Measurements from ENCODE around the gene CAPN5. TPM values are rescaled to one million over a fixed set of nuclear protein-coding genes. Genes with fewer than 3 reads are reported as not detected.
"Not testable (repeated sequence)": the region's sequence is repeated elsewhere in the genome, so short reads cannot be mapped to it uniquely, and the experiment has no call there.

Gene CAPN5
- total RNA-seq, 1 donor from 2014 or later, result 18.3 TPM

- Mint-ChIP-seq H3K27ac (no peak overlapping the region), H3K4me3 (no peak overlapping the region), H3K4me1 (no peaks in the 10 kb centered on the region), H3K9me3 (peaks cover 8% of the 10 kb centered on the region), H3K36me3 (no peaks in the 10 kb centered on the region), H3K27me3 (ENCODE audit: low read depth) (peaks cover 2% of the 10 kb centered on the region)
- no peak for DNase-seq (ENCODE audit: low spot score in 2 of 2, unreplicated experiment in 2 of 2)
- TF ChIP-seq CTCF (IDR thresholded peaks at IDR 0.05; ENCODE audit: unreplicated experiment), result no peak
Observed at GRCh38 chr11:77056814-77057402, 9.9 kb upstream of the CAPN5 start.

GRCh38 chr11:77057938-77058474 lies 8.8 kb upstream of the CAPN5 start:
- Mint-ChIP-seq H3K27me3 (ENCODE audit: low read depth) (peaks cover 2% of the 10 kb centered on the region), H3K36me3 (no peaks in the 10 kb centered on the region), H3K9me3 (peaks cover 8% of the 10 kb centered on the region), H3K27ac (no peak overlapping the region), H3K4me3 (no peak overlapping the region), H3K4me1 (no peaks in the 10 kb centered on the region)
- TF ChIP-seq CTCF (IDR thresholded peaks at IDR 0.05; ENCODE audit: unreplicated experiment), result no peak
- DNase-seq (ENCODE audit: low spot score in 2 of 2, unreplicated experiment in 2 of 2), result no peak

GRCh38 chr11:77058900-77059299 lies 7.9 kb upstream of the CAPN5 start:
- no peak overlapping the region for H3K4me3 Mint-ChIP-seq
- no peaks in the 10 kb centered on the region for H3K4me1 Mint-ChIP-seq
- peaks cover 8% of the 10 kb centered on the region for H3K9me3 Mint-ChIP-seq
- no peak overlapping the region for H3K27ac Mint-ChIP-seq
- no peak for DNase-seq (ENCODE audit: low spot score in 2 of 2, unreplicated experiment in 2 of 2)
- no peak for TF ChIP-seq CTCF (IDR thresholded peaks at IDR 0.05; ENCODE audit: unreplicated experiment)
- no peaks in the 10 kb centered on the region for H3K36me3 Mint-ChIP-seq
- H3K27me3 Mint-ChIP-seq (ENCODE audit: low read depth), result peaks cover 2% of the 10 kb centered on the region

DNA sequence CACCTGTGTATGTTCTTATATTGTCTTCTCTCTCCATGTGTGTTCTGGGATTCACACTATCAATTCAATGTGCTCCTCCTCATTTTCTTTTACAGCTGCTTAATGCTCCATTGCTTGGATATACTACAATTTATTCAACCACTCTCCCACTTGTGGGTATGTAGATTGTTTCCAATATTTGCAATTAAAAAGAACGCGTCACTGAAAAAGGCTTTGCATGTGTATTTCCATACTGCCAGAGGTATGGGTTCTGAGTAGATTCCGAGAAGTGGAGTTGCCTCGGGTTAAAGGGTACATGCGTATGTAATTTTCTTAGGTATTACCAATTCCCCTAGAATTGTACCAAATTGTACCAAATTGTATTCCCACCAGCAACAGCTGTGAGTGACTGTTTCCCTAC lies 7.0 kb upstream of the CAPN5 start:
- no peak overlapping the region for H3K4me3 Mint-ChIP-seq
- no peaks in the 10 kb centered on the region for H3K36me3 Mint-ChIP-seq
- H3K9me3 Mint-ChIP-seq, result peaks cover 8% of the 10 kb centered on the region
- no peak for TF ChIP-seq CTCF (IDR thresholded peaks at IDR 0.05; ENCODE audit: unreplicated experiment)
- no peaks in the 10 kb centered on the region for H3K4me1 Mint-ChIP-seq
- DNase-seq (ENCODE audit: low spot score in 2 of 2, unreplicated experiment in 2 of 2), result no peak
- no peak overlapping the region for H3K27ac Mint-ChIP-seq
- H3K27me3 Mint-ChIP-seq (ENCODE audit: low read depth), result peaks cover 2% of the 10 kb centered on the region

- no peak for DNase-seq (ENCODE audit: low spot score in 2 of 2, unreplicated experiment in 2 of 2)
Observed at GRCh38 chr11:77060234-77060633, 6.5 kb upstream of the CAPN5 start.

DNA sequence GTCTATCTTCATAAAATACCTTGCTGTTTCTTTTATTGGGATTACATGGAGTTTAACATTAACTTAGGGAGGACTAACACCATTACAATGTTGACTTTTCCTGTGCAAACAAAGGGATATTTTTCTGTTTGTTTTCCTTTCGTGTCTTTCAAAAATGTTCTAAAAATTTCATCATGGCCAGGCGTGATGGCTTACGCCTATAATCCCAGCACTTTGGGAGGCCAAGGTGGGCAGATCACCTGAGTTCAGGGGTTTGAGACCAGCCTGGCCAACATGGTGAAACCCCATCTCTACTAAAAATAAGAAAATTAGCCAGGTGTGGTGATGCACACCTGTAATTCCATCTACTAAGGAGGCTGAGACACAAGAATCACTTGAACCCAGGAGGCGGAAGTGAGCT lies 5.5 kb upstream of the CAPN5 start:
- H3K9me3 Mint-ChIP-seq; H3K36me3 Mint-ChIP-seq; H3K27me3 Mint-ChIP-seq (ENCODE audit: low read depth); H3K27ac Mint-ChIP-seq; DNase-seq (ENCODE audit: low spot score in 2 of 2, unreplicated experiment in 2 of 2); H3K4me3 Mint-ChIP-seq; H3K4me1 Mint-ChIP-seq: not testable (repeated sequence)

More at GRCh38 chr11:77060234-77060633, 6.5 kb upstream of the CAPN5 start:
- Mint-ChIP-seq H3K27me3 (ENCODE audit: low read depth) (peaks cover 2% of the 10 kb centered on the region), H3K27ac (no peak overlapping the region), H3K4me3 (no peak overlapping the region), H3K4me1 (no peaks in the 10 kb centered on the region), H3K9me3 (peaks cover 8% of the 10 kb centered on the region), H3K36me3 (no peaks in the 10 kb centered on the region)
- TF ChIP-seq CTCF (IDR thresholded peaks at IDR 0.05; ENCODE audit: unreplicated experiment), result no peak
